ENCODE results near the gene LRRC3.

DNA sequence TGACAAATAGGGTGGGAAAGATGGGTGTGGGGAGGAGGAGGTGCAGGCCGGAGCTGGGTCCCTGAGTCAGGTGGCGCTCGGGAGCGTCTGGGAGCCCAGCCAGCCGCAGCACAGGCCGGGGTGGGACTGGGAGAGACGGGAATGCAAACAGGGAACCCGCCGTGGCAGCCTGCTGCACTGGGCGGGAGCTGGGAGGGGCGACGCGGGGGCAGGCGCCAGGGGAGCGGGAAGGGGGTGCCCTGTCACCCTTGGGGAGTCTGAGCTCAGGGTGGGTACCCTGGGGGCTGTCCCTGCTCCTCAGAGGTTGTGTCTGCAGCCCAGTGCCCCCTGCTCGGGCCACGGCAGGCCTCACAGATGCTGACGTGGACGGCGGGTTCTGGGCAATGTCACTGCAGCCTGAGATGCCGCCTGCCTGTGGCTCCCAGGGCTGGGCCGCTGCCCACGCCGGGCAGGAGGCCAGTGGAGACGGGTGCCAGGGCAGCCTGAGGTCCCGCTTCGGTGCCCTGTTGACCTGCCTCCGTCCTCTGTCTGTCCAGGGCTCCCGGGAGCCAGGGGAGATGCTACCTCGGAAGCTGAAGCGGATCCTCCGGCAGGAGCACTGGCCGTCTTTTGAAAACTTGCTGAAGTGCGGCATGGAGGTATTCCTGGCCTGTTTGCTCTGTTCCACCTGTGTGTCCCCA, 16.6 kb upstream of the LRRC3 start:
- TF ChIP-seq, protein P1, sequence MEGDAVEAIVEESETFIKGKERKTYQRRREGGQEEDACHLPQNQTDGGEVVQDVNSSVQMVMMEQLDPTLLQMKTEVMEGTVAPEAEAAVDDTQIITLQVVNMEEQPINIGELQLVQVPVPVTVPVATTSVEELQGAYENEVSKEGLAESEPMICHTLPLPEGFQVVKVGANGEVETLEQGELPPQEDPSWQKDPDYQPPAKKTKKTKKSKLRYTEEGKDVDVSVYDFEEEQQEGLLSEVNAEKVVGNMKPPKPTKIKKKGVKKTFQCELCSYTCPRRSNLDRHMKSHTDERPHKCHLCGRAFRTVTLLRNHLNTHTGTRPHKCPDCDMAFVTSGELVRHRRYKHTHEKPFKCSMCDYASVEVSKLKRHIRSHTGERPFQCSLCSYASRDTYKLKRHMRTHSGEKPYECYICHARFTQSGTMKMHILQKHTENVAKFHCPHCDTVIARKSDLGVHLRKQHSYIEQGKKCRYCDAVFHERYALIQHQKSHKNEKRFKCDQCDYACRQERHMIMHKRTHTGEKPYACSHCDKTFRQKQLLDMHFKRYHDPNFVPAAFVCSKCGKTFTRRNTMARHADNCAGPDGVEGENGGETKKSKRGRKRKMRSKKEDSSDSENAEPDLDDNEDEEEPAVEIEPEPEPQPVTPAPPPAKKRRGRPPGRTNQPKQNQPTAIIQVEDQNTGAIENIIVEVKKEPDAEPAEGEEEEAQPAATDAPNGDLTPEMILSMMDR (conservative IDR thresholded peaks at IDR 0.05), result no peak
- TF ChIP-seq EZH2 (IDR thresholded peaks at IDR 0.05; ENCODE audit: low read depth), result no peak
